ENCODE measurements around the gene GTSF1L. TPM values are rescaled to one million over a fixed set of nuclear protein-coding genes. Genes with fewer than 3 reads are reported as not detected.

GTSF1L gene
- total RNA-seq, 1 experiment from 2014 or later = not detected

GRCh38 chr20:43686820-43687219, 40.0 kb downstream of the GTSF1L start (continued):
- TF ChIP-seq AFF4 (CRISPR knock-in tag; IDR thresholded peaks at IDR 0.05; ENCODE audit: borderline replicate concordance) = no peak
- no peak for TF ChIP-seq IRF1 (CRISPR knock-in tag; IDR thresholded peaks at IDR 0.05)
- TF ChIP-seq ZNF423 (CRISPR knock-in tag; IDR thresholded peaks at IDR 0.05) = no peak
- TF ChIP-seq FOXK1 (CRISPR knock-in tag; IDR thresholded peaks at IDR 0.05) = no peak
- TF ChIP-seq, protein P1, sequence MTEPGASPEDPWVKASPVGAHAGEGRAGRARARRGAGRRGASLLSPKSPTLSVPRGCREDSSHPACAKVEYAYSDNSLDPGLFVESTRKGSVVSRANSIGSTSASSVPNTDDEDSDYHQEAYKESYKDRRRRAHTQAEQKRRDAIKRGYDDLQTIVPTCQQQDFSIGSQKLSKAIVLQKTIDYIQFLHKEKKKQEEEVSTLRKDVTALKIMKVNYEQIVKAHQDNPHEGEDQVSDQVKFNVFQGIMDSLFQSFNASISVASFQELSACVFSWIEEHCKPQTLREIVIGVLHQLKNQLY (CRISPR knock-in tag; IDR thresholded peaks at IDR 0.05) = no peak
- TF ChIP-seq, protein P2, sequence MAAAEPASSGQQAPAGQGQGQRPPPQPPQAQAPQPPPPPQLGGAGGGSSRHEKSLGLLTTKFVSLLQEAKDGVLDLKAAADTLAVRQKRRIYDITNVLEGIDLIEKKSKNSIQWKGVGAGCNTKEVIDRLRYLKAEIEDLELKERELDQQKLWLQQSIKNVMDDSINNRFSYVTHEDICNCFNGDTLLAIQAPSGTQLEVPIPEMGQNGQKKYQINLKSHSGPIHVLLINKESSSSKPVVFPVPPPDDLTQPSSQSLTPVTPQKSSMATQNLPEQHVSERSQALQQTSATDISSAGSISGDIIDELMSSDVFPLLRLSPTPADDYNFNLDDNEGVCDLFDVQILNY (CRISPR knock-in tag; IDR thresholded peaks at IDR 0.05) = no peak
- TF ChIP-seq JAZF1 (CRISPR knock-in tag; IDR thresholded peaks at IDR 0.05) = no peak

GRCh38 chr20:43682446-43682845, 44.4 kb downstream of the GTSF1L start:
- DNase-seq (ENCODE audit: low spot score) (no peak), ATAC-seq (no peak)
- no peak overlapping the region for H3K4me3 Mint-ChIP-seq
- ChIA-PET CTCF (no interaction called here), POLR2A (no interaction called here)
- no peak overlapping the region for H3K27ac Mint-ChIP-seq
- no peaks in the 10 kb centered on the region for H3K27me3 Mint-ChIP-seq (ENCODE audit: low read depth)
- H3K36me3 Mint-ChIP-seq = peaks cover 36% of the 10 kb centered on the region
- TF ChIP-seq ATF1 (CRISPR knock-in tag; IDR thresholded peaks at IDR 0.05) = no peak
- no peak for TF ChIP-seq ZNF263 (CRISPR knock-in tag; IDR thresholded peaks at IDR 0.05; ENCODE audit: low read depth)
- TF ChIP-seq HMGA2 (CRISPR knock-in tag; IDR thresholded peaks at IDR 0.05) = no peak
- no peak for TF ChIP-seq TEAD4 (CRISPR knock-in tag; IDR thresholded peaks at IDR 0.05)
- TF ChIP-seq, protein P3, sequence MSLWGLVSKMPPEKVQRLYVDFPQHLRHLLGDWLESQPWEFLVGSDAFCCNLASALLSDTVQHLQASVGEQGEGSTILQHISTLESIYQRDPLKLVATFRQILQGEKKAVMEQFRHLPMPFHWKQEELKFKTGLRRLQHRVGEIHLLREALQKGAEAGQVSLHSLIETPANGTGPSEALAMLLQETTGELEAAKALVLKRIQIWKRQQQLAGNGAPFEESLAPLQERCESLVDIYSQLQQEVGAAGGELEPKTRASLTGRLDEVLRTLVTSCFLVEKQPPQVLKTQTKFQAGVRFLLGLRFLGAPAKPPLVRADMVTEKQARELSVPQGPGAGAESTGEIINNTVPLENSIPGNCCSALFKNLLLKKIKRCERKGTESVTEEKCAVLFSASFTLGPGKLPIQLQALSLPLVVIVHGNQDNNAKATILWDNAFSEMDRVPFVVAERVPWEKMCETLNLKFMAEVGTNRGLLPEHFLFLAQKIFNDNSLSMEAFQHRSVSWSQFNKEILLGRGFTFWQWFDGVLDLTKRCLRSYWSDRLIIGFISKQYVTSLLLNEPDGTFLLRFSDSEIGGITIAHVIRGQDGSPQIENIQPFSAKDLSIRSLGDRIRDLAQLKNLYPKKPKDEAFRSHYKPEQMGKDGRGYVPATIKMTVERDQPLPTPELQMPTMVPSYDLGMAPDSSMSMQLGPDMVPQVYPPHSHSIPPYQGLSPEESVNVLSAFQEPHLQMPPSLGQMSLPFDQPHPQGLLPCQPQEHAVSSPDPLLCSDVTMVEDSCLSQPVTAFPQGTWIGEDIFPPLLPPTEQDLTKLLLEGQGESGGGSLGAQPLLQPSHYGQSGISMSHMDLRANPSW (CRISPR knock-in tag; conservative IDR thresholded peaks at IDR 0.05; ENCODE audit: low read depth) = no peak
- TF ChIP-seq, protein P4, sequence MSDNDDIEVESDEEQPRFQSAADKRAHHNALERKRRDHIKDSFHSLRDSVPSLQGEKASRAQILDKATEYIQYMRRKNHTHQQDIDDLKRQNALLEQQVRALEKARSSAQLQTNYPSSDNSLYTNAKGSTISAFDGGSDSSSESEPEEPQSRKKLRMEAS (CRISPR knock-in tag; IDR thresholded peaks at IDR 0.05) = no peak
- no peak for TF ChIP-seq ERG (CRISPR knock-in tag; IDR thresholded peaks at IDR 0.05)
- TF ChIP-seq NR2C2 (CRISPR knock-in tag; IDR thresholded peaks at IDR 0.05) = no peak
- TF ChIP-seq, protein P2 (CRISPR knock-in tag; IDR thresholded peaks at IDR 0.05) = no peak
- TF ChIP-seq, protein P5, sequence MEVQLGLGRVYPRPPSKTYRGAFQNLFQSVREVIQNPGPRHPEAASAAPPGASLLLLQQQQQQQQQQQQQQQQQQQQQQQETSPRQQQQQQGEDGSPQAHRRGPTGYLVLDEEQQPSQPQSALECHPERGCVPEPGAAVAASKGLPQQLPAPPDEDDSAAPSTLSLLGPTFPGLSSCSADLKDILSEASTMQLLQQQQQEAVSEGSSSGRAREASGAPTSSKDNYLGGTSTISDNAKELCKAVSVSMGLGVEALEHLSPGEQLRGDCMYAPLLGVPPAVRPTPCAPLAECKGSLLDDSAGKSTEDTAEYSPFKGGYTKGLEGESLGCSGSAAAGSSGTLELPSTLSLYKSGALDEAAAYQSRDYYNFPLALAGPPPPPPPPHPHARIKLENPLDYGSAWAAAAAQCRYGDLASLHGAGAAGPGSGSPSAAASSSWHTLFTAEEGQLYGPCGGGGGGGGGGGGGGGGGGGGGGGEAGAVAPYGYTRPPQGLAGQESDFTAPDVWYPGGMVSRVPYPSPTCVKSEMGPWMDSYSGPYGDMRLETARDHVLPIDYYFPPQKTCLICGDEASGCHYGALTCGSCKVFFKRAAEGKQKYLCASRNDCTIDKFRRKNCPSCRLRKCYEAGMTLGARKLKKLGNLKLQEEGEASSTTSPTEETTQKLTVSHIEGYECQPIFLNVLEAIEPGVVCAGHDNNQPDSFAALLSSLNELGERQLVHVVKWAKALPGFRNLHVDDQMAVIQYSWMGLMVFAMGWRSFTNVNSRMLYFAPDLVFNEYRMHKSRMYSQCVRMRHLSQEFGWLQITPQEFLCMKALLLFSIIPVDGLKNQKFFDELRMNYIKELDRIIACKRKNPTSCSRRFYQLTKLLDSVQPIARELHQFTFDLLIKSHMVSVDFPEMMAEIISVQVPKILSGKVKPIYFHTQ (CRISPR knock-in tag; IDR thresholded peaks at IDR 0.05) = no peak
- no peak for TF ChIP-seq ZNF671 (CRISPR knock-in tag; IDR thresholded peaks at IDR 0.05)
- no peak for TF ChIP-seq SMAD3 (CRISPR knock-in tag; IDR thresholded peaks at IDR 0.05; ENCODE audit: borderline replicate concordance)
- no peak for TF ChIP-seq MXD4 (CRISPR knock-in tag; IDR thresholded peaks at IDR 0.05; ENCODE audit: borderline replicate concordance)
- TF ChIP-seq GRHL2 (CRISPR knock-in tag; IDR thresholded peaks at IDR 0.05; ENCODE audit: insufficient replicate concordance, severe bottlenecking) = no peak
- no peaks in the 10 kb centered on the region for H3K9me3 Mint-ChIP-seq
- H3K4me1 Mint-ChIP-seq = peaks cover 4% of the 10 kb centered on the region; the same call in 1 of the 2 replicates
